Activated CD8-positive, alpha-beta memory T cell treated with anti-CD3 and anti-CD28 coated beads for 36 hours (primary cell): ENCODE measurements around the gene OR12D2. TPM values are rescaled to one million over a fixed set of nuclear protein-coding genes. Genes with fewer than 3 reads are reported as not detected.
"Not testable (repeated sequence)": the region's sequence is repeated elsewhere in the genome, so short reads cannot be mapped to it uniquely, and the experiment has no call there.

Source experiments
- CTCF ChIA-PET: fragments of 350-600 bp; sonication (Branson Sonifier 250); formaldehyde crosslinking; loops from one replicate; lab custom pipeline; 2021; ENCODE audit warnings: antibody characterized with exemption; lab: Charles Lee
- POLR2A ChIA-PET: fragments of 350-600 bp; sonication (Branson Sonifier 250); formaldehyde crosslinking; loops from one replicate; lab custom pipeline; 2021; ENCODE audit warnings: antibody characterized with exemption; lab: Charles Lee
- total RNA-seq, 2 experiments: library from RNA; stranded (reverse); gene quantifications; one replicate each; pipeline ENCODE4 v1.2.3, GENCODE V29; 2021

Gene OR12D2, protein sequence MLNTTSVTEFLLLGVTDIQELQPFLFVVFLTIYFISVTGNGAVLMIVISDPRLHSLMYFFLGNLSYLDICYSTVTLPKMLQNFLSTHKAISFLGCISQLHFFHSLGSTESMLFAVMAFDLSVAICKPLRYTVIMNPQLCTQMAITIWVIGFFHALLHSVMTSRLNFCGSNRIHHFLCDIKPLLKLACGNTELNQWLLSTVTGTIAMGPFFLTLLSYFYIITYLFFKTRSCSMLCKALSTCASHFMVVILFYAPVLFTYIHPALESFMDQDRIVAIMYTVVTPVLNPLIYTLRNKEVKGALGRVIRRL
- not detected for total RNA-seq

DNA sequence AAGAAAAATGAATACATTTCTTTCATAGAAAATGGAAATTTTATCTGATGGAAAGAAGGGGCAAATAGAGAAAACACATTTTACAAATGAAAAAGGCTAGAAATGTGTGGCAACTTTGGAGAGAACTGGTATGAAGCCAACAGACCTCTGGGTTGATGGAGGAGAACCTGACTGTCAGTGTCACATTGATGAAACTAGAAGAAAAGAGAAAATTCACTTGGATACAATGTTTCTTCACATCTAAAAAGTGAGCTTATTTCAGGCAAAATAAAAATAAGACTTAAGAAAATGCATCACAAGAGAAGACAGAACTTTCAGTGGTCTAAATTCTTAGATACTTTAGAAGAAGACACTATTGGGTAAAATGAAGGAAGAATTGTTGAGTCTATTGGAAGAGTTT, at the start of gene OR12D2:
TSS of gene OR12D2 (plus strand) at position 301 of the 400 bp plus-strand sequence. CDS start 1,069 bp downstream, outside the sequence.
- CTCF ChIA-PET, result no interaction called here
- POLR2A ChIA-PET, result no interaction called here

DNA sequence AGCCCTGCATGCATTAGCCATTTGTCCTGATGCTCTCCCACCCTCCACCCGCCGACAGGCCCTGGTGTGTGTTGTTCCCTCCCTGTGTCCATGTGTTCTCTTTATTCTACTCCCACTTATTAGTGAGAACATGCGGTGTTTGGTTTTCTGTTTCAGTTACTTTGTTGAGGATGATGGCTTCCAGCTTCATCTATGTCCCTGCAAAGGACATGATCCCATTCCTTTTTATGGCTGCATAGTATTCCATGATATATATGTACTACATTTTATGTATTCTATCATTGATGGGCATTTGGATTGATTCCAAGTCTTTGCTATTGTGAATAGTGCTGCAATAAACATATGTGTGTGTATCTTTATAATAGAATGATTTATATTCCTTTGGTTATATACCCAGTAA, 46.1 kb upstream of the OR12D2 start:
- POLR2A ChIA-PET, CTCF ChIA-PET: not testable (repeated sequence)

DNA sequence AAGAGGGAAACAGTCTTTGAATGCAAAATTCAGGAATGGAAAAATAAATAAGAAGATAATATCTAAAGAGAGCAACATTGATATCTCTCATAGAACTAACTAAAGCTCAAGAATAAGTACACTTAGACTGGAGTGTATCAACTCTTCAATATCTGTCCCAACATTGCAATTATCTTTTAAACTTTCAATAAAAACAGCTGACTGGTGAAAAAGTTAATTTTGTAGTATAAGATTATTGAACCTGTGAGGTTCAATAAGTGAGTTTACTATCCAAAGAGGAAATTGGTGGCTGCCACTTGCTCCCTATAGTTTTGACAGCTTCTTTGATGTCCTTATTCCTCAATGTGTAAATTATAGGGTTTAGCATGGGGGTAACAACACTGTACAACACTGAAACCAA, 40.5 kb upstream of the OR12D2 start:
- CTCF ChIA-PET, result no interaction called here
- POLR2A ChIA-PET, result no interaction called here

DNA sequence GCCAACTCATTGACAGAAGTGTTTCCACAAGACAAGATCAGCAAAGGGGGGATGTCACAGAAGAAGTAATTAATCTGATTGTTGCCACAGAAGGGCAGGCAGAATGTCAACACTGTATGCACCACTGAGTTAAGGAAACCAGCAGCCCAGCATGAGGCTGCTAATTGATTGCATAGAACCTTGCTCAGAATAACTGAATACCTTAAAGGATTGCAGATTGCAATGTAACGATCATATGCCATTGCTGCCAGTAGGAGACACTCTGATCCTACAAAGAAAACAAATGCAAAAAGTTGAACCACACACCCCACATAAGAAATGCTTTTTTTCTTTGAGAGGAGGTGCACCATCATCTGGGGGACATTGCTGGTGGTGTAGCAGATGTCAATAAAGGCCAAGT, 39.8 kb upstream of the OR12D2 start:
- CTCF ChIA-PET, result no interaction called here
- POLR2A ChIA-PET, result no interaction called here

DNA sequence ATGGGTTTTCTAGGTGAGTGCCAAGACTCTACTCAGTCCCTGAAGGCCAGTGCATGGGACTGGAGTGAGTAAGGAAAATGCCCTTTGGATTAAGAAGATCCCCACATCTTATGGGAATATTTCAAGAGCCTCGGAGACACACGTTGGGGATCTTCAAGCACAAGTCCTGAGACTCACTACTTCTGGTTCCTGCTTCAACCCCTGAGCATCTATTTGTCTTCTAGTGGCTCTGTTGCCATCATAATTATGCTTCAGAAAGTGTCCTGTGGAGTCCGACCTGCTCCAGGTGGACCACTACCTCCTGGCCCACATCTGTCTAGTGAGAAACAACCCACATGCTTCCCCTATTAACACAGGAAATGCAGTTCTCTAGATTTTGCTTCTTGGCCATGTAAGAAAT, 26.7 kb upstream of the OR12D2 start, which contains the start of gene OR5V1:
TSS of gene OR5V1 (minus strand) at position 101 of the 400 bp plus-strand sequence. CDS start 12,670 bp downstream, outside the sequence.
- POLR2A ChIA-PET, result no interaction called here
- CTCF ChIA-PET, result no interaction called here

DNA sequence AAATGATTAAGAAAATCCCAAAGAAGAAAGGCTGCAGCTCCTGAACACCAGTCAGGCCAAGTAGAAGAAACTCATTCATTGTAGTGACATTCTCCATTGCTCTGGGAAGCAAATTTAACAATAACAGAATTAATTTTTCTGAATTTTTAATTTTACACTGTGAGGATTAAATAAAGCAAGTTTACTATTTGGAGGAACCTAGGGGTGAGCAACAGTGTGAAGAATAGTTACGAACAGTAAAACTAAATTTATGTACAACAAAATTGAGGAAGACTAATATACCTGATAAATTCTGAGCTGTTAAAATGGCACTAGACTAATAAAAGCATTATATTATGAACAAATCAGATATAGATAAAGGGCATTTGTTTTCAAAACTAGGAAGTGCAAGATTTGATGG, 20.2 kb upstream of the OR12D2 start, which contains the start of gene OR12D3:
TSS of gene OR12D3 (minus strand) at position 101 of the 400 bp plus-strand sequence. CDS start at position 97, 4 bp downstream.
- ChIA-PET POLR2A (no interaction called here), CTCF (no interaction called here)

DNA sequence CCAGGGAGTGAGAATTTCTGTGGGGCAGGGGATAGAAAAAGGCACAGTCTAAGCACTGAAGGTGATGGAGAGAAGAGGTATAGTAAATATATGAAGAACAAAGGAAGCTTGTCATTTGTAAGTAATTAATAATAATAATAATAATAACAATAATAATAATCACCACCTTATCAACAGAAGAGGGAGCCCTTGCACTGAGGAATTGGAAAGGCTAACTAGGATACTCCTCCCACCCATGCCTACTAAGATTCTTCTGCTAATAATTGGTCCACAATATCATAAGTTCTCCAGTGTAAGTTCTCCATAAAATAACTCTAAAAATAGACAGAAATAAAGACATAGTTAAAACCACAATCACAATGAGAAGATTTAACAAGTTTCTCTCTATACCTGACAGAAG, 19.4 kb upstream of the OR12D2 start:
- ChIA-PET POLR2A (no interaction called here), CTCF (no interaction called here)

DNA sequence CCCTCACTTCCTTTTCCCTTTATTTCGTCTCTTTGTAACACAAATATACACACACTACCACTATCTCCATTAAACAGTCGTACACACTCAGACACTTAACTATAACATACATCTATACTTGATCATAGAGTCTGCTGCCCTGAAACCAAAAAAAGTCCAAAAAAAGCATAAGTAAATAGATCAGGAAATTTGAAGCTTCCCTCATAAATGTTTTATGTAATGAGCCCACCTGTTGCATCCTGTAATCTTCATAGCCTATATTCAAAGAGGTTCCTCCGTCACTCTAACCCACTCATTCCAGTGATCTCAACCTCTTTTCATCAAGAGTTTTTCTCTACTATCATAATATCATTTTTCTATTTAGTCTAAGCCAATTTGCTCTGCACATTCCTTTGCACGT, 6.9 kb upstream of the OR12D2 start:
- POLR2A ChIA-PET, result no interaction called here
- CTCF ChIA-PET, result no interaction called here

DNA sequence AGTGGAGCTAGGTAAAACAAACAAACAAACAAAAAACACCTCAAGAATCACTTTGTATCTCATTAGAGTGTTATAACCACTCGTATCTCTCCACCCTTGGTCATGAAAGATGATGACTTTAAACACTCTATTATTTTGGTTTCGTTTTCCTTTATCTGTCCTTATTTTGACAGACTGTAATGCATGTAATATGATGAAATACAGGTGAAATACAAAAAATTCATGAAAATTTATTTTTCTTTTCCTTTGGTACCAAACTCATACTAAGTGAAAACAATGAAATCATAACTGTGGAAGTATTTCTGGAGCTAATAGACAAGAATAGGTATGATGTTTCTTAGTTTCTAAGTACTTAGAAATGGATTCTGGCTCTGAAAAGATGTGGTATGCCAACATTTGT, 4.1 kb downstream of the OR12D2 start:
- ChIA-PET CTCF (no interaction called here), POLR2A (no interaction called here)

DNA sequence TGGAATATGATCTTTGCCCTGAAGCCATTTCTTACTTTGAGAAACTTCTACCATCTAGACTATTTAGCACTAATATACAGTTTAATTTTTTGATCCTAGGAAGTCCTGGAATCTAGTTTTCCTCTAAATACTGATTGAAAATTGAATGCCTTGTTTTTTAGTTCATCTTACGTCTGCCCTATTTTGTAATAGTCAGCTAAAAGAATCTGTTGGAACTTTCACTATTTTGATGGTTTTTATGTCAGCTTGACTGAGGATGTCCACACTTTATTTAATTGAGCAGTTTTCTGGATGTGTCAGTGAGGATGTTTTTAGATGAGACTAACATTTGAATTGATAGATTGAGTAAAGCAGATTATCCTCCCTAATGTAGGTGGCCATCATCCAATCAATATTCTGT, 8.4 kb downstream of the OR12D2 start:
- ChIA-PET POLR2A (no interaction called here), CTCF (no interaction called here)

DNA sequence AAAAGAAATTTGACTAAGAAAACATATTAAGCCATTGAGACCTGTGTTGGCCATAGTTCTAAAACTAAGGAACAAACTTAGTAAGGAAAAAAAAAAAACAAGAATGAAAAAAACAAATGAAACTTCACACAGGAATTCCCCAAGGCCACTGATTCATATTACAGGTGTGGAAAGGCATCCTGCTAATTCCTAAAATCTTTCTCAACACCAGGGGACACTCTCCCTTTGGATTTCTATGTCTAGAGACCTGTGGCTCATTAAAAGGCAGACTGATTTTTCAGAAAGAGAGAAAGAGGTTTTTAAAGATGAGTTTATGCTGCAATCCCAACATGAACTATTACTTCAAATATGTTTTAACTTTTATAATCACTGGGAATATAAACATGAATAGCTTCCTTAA, 19.2 kb downstream of the OR12D2 start, which contains the start of gene OR12D1:
TSS of gene OR12D1 (plus strand) at position 341 of the 400 bp plus-strand sequence.
- POLR2A ChIA-PET, result no interaction called here
- CTCF ChIA-PET, result no interaction called here

DNA sequence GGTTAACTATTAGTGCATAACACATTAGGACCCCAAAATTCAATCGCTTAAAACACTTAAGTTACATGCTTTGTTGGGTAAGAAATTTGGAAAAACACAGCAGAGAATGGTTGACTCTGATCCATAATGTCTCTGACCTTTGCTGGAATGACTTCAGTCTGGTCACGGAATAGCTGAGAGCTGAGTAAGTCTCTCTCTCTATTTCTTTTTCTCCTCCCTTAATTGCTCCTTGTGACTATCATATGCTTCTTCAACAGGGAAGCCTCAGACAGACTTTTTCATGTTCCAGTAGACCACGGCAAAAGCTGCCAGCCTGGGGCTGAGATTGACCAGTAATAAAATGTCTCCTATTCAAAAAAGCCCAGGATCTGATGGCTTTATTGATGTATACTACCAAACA, 24.1 kb downstream of the OR12D2 start:
- ChIA-PET POLR2A (no interaction called here), CTCF (no interaction called here)

DNA sequence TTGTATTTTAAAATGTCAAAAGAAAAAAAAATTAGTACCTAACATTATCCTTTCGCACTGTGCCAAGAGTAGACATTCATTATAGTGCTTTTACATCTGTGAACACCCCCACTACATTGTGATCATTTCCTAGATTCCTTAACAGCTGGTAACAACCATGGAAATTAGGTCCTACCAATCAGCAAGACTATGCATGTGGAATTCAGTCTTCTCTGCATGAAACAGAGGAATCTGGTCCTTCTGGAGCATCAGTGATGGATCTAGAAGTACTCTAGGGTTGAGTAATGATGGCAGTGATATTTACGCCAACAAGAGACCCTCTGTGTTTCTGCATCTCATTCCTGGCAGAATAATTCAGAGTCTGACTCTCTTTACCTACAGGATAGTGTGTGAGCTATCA, 28.7 kb downstream of the OR12D2 start:
- POLR2A ChIA-PET, result no interaction called here

DNA sequence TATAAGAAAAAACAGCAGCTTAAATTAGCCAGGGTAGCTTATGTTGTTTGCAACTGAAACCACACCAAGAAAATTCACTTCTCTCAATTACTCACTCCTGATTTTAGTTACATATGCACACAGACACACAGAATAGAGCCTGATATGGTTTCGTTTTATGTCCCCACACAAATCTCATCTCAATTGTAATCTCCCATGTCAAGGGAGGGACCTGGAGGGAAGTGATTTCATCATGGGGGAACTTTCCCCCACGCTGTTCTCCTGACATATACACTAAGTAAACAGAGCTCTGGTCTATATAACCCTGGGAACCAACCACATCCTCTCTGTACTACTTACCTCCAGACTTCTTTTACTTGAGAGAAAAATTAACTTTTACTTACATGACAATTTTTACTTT, 29.1 kb downstream of the OR12D2 start:
- CTCF ChIA-PET, result no interaction called here
- POLR2A ChIA-PET, result no interaction called here

More for the DNA sequence above, 28.7 kb downstream of the OR12D2 start:
- CTCF ChIA-PET, result no interaction called here

DNA sequence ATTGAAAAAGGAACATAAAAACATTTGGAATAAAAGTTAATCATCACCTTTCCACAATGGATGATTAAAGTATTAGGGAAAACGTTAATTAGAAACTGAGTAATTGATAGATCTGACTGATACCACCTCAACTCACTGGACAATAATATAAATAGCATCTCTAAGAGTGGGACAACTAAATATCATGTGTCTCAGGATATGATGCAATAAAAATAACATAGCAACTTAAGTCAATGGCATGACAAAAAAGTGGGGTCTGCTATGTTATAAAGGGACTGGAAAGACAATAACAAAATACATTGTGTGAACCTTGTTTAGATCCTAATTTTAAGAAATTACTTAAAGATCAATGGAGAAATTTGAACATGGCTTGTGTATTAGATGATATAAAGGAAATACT, 29.6 kb downstream of the OR12D2 start:
- POLR2A ChIA-PET, result no interaction called here
- CTCF ChIA-PET, result no interaction called here

DNA sequence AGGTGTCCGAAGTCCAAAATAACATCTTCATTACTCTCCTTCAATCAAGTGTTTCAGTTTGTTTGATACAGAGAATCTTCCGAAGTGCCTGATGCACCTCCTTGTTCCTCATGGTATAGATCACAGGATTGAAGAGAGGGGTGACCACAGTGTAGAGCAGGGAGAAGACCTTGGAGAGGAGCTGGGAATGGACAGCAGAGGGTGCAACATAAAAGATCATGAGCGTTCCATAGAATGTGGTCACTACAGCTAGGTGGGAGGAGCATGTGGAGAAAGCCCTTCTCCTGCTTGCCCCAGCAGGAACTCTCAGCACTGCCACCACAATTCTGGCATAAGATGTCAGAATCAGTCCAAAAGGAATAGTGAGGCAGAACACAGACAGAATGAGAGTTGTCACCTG, 31.2 kb downstream of the OR12D2 start:
- ChIA-PET CTCF (no interaction called here), POLR2A (no interaction called here)

DNA sequence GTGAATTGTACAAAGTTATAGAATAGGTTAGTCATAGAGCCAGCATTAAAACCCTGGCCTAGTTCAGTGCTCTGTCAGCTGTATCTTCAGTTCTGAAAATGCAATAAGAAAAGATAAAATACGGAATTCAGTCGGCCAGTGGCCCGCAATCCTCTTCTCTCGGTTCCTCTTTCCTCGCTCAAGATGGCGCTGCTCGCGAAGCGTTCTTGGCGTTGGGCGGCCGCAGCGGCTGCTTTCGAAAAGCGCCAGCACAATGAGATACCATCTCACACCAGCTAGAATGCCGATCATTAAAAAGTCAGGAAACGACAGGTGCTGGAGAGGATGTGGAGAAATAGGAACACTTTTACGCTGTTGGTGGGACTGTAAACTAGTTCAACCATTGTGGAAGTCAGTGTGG, 41.3 kb downstream of the OR12D2 start:
- POLR2A ChIA-PET, CTCF ChIA-PET: not testable (repeated sequence)

DNA sequence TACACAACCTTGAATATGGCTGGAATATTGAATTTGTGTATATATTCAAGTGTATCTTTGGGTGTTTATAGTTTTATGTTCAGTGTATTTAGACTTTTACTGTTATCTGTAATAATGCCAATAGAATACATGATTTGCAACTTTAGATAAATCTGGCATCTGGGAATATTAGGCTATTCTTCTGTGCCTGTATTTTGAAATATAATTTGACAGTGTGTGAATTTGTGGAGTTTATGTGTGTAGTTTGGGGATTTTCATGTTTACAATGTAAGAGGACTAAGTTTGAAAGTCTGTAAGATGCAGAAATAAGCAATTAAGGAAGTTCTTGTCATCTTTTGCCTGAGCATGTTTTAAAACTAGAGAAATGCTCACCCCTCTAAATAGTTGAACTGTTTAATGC, 43.6 kb downstream of the OR12D2 start, which contains the start of gene OR10C1:
TSS of gene OR10C1 (plus strand) at position 301 of the 400 bp plus-strand sequence. CDS start 710 bp downstream, outside the sequence.
- ChIA-PET POLR2A (no interaction called here), CTCF (no interaction called here)

DNA sequence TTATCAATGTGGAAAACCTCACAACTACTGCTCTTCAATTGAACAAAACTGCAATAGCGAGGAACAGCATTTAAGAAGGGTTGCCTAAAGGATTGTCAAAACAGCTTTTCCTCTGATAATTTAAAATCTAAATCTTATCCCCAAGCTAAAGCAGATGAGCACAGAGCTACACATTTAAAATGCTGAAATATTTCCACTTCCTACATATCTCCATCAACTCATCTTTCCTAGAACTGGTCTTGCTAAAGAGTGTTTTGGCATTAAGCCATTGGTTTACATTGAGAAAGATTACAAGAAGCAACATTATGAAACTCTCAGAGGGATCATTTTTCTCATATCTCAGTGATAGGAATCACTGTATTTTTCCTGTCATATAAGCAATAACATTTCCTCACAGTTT, 47.3 kb downstream of the OR12D2 start:
- CTCF ChIA-PET, result no interaction called here
- POLR2A ChIA-PET, result no interaction called here

DNA sequence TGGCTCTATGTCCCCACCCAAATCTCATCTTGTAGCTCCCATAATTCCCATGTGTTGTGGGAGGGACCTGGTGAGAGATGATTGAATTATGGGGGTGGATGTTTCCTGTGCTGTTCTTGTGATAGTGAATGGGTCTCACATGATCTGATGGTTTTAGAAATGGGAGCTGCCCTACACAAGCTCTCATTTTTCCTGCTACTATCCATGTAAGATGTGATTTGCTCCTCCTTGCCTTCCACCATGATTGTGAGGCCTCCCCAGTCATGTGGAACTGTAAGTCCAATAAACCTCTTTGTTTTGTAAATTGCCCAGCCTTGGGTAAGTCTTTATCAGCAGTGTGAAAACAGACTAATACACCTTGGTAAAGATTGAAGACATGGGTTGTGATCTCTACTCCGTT, 48.6 kb downstream of the OR12D2 start:
- CTCF ChIA-PET, POLR2A ChIA-PET: not testable (repeated sequence)
